A549 (cell line): ENCODE data around the gene SLC8A1.

ENCODE experiments used
- BCL3 ChIP-seq: fragments of >200 bp; sonication (Bioruptor Twin); formaldehyde crosslinking; IDR thresholded peaks from 3 replicates; pipeline ENCODE4 v1.6.1; 2016
- CHD2 ChIP-seq: fragments of 150-350 bp; IDR thresholded peaks from 2 replicates; pipeline ENCODE4 v1.6.1; 2014; ENCODE audit warnings: low read length; ENCODE audit not compliant: partially characterized antibody
- CTCF ChIP-seq: fragments of >200 bp; sonication (Bioruptor Twin); formaldehyde crosslinking; IDR thresholded peaks from 3 replicates; pipeline ENCODE4 v1.5.1; 2016
- EP300 ChIP-seq, 2 experiments: fragments of >200 bp; sonication (Bioruptor Twin); formaldehyde crosslinking; IDR thresholded peaks; 2 replicates in 1 of 2; 3 replicates in 1 of 2; pipeline ENCODE4 v1.6.1; 2016 to 2017
- HMGXB4 ChIP-seq: fragments of 250-450 bp; sonication (Bioruptor Pico); IDR thresholded peaks from 2 replicates; pipeline ENCODE4 v1.5.0; 2021; ENCODE audit warnings: mild to moderate bottlenecking, moderate library complexity, borderline replicate concordance
- HOXA7 ChIP-seq: fragments of 250-450 bp; sonication (Bioruptor Pico); IDR thresholded peaks from 2 replicates; pipeline ENCODE4 v1.5.0; 2020; ENCODE audit warnings: mild to moderate bottlenecking, moderate library complexity
- MAFK ChIP-seq: fragments of 450-650 bp; IDR thresholded peaks from 2 replicates; pipeline ENCODE4 v1.6.1; 2014; ENCODE audit not compliant: partially characterized antibody
- MAX ChIP-seq: IDR thresholded peaks from 2 replicates; pipeline ENCODE4 v1.6.1; 2012
- NFE2L2 ChIP-seq: fragments of 150-350 bp; conservative IDR thresholded peaks from 2 replicates; pipeline ENCODE4 v1.6.1; 2014; ENCODE audit warnings: low read length
- POLR2A ChIP-seq: IDR thresholded peaks from 2 replicates; pipeline ENCODE4 v1.6.1; 2012; ENCODE audit warnings: mild to moderate bottlenecking, low read length
- RAD21 ChIP-seq, 2 experiments: fragments of >200 bp in 1 of 2; sonication (Bioruptor Twin) in 1 of 2; formaldehyde crosslinking in 1 of 2; IDR thresholded peaks in 1 of 2; conservative IDR thresholded peaks in 1 of 2; 2 replicates in 1 of 2; 3 replicates in 1 of 2; pipeline ENCODE4 v1.6.1; 2012 to 2018; ENCODE audit warnings: inconsistent platforms in 1 of 2
- RCOR1 ChIP-seq: fragments of 150-350 bp; IDR thresholded peaks from 2 replicates; pipeline ENCODE4 v1.6.1; 2014; ENCODE audit warnings: antibody characterized with exemption, low read length, low read depth
- RFX5 ChIP-seq: fragments of 450-650 bp; IDR thresholded peaks from 2 replicates; pipeline ENCODE4 v1.7.1; 2014; ENCODE audit warnings: antibody characterized with exemption, mild to moderate bottlenecking, moderate library complexity

- TF ChIP-seq HMGXB4, result no peak
- TF ChIP-seq CTCF, result no peak
- TF ChIP-seq RFX5, result no peak
- no peak for TF ChIP-seq NFE2L2
- TF ChIP-seq MAFK, result no peak
- TF ChIP-seq EP300 (IDR thresholded peaks at IDR 0.05), result no peak
- no peak for TF ChIP-seq RAD21 (conservative IDR thresholded peaks at IDR 0.05 in 1 of 2, IDR thresholded peaks at IDR 0.05 in 1 of 2)
- no peak for TF ChIP-seq POLR2A
- no peak for TF ChIP-seq RCOR1
- TF ChIP-seq BCL3, result no peak
- no peak for TF ChIP-seq MAX
- no peak for TF ChIP-seq CHD2
- TF ChIP-seq HOXA7 (CRISPR knock-in tag), result no peak
These were observed 112.9 kb downstream of the SLC8A1 start for GRCh38 chr2:40339026-40339425.
